OCI-LY1 (cell line): ENCODE measurements around the gene OTUD6A.

Experiments
- EZH2 ChIP-seq: fragments of 200-600 bp; sonication (generic), shearing (Covaris generic); IDR thresholded peaks from 2 replicates; pipeline ENCODE4 v1.8.0; 2017; ENCODE audit warnings: borderline replicate concordance, mixed run types, mild to moderate bottlenecking, antibody characterized with exemption, low read length, moderate library complexity, mixed read lengths
- TF ChIP-seq, protein P1 (sequence below): fragments of 200-600 bp; sonication (generic), shearing (Covaris generic); IDR thresholded peaks from 2 replicates; pipeline ENCODE4 v1.5.1; 2017; ENCODE audit warnings: mild to moderate bottlenecking, antibody characterized with exemption, low read length, moderate library complexity, mixed read lengths

DNA sequence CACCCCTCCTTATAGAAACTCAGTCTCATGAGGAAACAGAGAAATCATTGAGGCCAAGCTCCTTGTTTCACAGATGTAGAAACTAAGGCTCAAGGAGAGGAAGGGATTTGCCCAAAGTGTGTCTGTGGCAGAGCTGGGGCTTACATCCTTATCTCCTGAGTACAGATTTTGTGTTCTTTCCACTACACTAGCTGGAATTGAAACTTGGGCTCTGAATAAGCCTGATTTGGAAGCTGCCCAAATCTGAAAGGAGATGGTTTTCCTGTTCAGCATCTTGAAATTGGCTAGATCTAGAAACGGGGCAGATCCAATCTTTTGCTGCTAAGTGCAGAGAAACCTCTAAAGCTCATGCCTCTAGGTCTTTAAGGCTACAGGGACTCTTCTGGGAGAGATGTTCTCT is 36.8 kb upstream of the OTUD6A start:
- TF ChIP-seq, protein P1, sequence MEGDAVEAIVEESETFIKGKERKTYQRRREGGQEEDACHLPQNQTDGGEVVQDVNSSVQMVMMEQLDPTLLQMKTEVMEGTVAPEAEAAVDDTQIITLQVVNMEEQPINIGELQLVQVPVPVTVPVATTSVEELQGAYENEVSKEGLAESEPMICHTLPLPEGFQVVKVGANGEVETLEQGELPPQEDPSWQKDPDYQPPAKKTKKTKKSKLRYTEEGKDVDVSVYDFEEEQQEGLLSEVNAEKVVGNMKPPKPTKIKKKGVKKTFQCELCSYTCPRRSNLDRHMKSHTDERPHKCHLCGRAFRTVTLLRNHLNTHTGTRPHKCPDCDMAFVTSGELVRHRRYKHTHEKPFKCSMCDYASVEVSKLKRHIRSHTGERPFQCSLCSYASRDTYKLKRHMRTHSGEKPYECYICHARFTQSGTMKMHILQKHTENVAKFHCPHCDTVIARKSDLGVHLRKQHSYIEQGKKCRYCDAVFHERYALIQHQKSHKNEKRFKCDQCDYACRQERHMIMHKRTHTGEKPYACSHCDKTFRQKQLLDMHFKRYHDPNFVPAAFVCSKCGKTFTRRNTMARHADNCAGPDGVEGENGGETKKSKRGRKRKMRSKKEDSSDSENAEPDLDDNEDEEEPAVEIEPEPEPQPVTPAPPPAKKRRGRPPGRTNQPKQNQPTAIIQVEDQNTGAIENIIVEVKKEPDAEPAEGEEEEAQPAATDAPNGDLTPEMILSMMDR = no peak
- TF ChIP-seq EZH2 = no peak
